Prostate gland (tissue), 2 donors: ENCODE results near the gene PFN2. TPM values are rescaled to one million over a fixed set of nuclear protein-coding genes. Genes with fewer than 3 reads are reported as not detected.
A peak's percentile ranks its signal among the peaks of the same experiment; 100 is the strongest.

Experiments
- DNase-seq: peaks from one replicate; pipeline ENCODE4 v3.0.0-alpha.2; 2019; ENCODE audit warnings: low spot score
- H3K27ac ChIP-seq, 2 donors: fragments of 200-600 bp; sonication (generic); 2 replicates each; pipeline ENCODE4 v1.5.1; 2017 to 2019
- H3K27me3 ChIP-seq: fragments of 200-600 bp; sonication (generic); replicated peaks from 2 replicates; pipeline ENCODE4 v1.5.1; 2019; ENCODE audit not compliant: insufficient read depth
- H3K36me3 ChIP-seq, 2 donors: fragments of 200-600 bp; sonication (generic); 1 replicate in 1 of 2; 2 replicates in 1 of 2; pipeline versions ENCODE4 v1.5.1 to v1.8.1; 2017 to 2019
- H3K4me1 ChIP-seq: fragments of 200-600 bp; sonication (generic); replicated peaks from 2 replicates; pipeline ENCODE4 v1.5.1; 2019
- H3K4me3 ChIP-seq, 2 donors: fragments of 200-600 bp; sonication (generic); 2 replicates each; pipeline ENCODE4 v1.5.1; 2017 to 2019
- H3K9me3 ChIP-seq: fragments of 200-600 bp; sonication (generic); 2 replicates; pipeline ENCODE4 v1.5.1; 2017
- POLR2A ChIP-seq: fragments of 450-650 bp; IDR thresholded peaks from one replicate; pipeline ENCODE4 v1.6.1; 2016; ENCODE audit warnings: antibody characterized with exemption, mild to moderate bottlenecking
- POLR2AphosphoS5 ChIP-seq: sonication (generic); formaldehyde crosslinking; IDR thresholded peaks from one replicate; pipeline ENCODE4 v1.6.1; 2017; ENCODE audit warnings: antibody characterized with exemption
- WGBS: methylation state at CpG from one replicate; pipeline ENCODE4 v1.1.5; 2018; 5-methylcytosine and 5-hydroxymethylcytosine counted together
- intact Hi-C: fragments of 100-400 bp; cut with DNase I; formaldehyde crosslinking; loops from one replicate; pipeline ENCODE4 v1.14.2; 2022
- total RNA-seq, 2 donors: library from RNA; depleted of rRNA; stranded (reverse); fragments of >200 nt; gene quantifications; one replicate each; pipeline ENCODE4 v1.1.0, GENCODE V29; 2016
- TF ChIP-seq, protein P1 (sequence below), 4 experiments: fragments of 200-600 bp in 2 of 4; fragments of 450-650 bp in 2 of 4; sonication (generic) in 2 of 4; IDR thresholded peaks; 1 replicate in 3 of 4; 2 replicates in 1 of 4; pipeline ENCODE4 v1.5.1; 2016 to 2019; ENCODE audit warnings: antibody characterized with exemption in 4 of 4, mild to moderate bottlenecking in 2 of 4, moderate library complexity in 2 of 4

PFN2 gene
- total RNA-seq, 2 donors from 2014 or later = 45.5 to 66.5 TPM

DNA sequence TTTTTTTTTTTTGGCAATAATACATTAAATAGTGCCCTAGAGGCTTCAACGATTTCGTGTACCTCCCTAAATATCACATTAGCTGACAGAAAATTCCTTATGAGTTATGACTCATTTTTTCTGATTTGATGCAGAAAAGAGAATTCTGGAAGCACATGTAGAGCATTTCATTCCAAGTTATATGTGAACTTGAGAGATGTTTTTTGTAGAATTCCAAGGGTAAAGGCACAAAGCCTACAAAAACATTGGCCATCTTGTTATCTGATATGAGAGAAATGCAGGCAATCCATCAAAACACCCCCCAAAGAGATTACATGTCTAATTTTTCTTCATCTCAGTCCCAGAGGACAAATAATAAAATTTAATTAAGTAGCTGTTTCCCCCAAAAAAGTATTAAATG, 6.7 kb upstream of the PFN2 start:
- no peak overlapping the region for H3K27ac ChIP-seq
- no peak overlapping the region for H3K4me3 ChIP-seq
- H3K27me3 ChIP-seq = no peaks in the 10 kb centered on the region
- TF ChIP-seq POLR2A (no peak), POLR2AphosphoS5 (no peak)
- TF ChIP-seq, protein P1, sequence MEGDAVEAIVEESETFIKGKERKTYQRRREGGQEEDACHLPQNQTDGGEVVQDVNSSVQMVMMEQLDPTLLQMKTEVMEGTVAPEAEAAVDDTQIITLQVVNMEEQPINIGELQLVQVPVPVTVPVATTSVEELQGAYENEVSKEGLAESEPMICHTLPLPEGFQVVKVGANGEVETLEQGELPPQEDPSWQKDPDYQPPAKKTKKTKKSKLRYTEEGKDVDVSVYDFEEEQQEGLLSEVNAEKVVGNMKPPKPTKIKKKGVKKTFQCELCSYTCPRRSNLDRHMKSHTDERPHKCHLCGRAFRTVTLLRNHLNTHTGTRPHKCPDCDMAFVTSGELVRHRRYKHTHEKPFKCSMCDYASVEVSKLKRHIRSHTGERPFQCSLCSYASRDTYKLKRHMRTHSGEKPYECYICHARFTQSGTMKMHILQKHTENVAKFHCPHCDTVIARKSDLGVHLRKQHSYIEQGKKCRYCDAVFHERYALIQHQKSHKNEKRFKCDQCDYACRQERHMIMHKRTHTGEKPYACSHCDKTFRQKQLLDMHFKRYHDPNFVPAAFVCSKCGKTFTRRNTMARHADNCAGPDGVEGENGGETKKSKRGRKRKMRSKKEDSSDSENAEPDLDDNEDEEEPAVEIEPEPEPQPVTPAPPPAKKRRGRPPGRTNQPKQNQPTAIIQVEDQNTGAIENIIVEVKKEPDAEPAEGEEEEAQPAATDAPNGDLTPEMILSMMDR (IDR thresholded peaks at IDR 0.05) = no peak
- intact Hi-C loops = no loop called here
- no peak for DNase-seq
- no peaks in the 10 kb centered on the region for H3K4me1 ChIP-seq
- WGBS = 36% methylated on average over 2 of the region's 2 CpGs
- H3K9me3 ChIP-seq = no peaks in the 10 kb centered on the region
- H3K36me3 ChIP-seq = no peaks in the 10 kb centered on the region

DNA sequence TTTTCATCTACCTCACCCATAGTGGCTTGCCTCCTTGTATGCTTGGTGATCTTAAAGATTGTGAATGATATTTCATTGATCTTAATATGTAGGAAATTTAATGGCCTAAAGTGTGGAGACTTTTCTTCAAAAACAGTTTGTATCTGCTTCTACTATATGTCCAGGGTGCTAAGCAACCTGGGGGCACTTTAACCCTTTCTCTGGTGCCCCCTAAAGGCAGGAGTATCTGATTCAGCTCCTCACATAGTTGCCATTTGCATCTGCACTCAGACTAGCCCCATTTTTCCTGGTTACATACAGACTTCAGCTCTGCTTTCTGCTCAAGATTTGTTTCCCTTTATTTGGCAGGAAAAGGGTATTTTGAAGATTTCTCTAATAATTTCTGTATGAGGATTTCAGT, 5.2 kb upstream of the PFN2 start:
- intact Hi-C loops = no loop called here
- no peaks in the 10 kb centered on the region for H3K27me3 ChIP-seq
- H3K9me3 ChIP-seq = no peaks in the 10 kb centered on the region
- TF ChIP-seq POLR2A = no peak
- TF ChIP-seq, protein P1 (IDR thresholded peaks at IDR 0.05) = no peak
- TF ChIP-seq POLR2AphosphoS5 = no peak
- no peak overlapping the region for H3K27ac ChIP-seq
- no peak overlapping the region for H3K4me3 ChIP-seq
- H3K4me1 ChIP-seq = no peaks in the 10 kb centered on the region
- no peaks in the 10 kb centered on the region for H3K36me3 ChIP-seq
- no peak for DNase-seq

DNA sequence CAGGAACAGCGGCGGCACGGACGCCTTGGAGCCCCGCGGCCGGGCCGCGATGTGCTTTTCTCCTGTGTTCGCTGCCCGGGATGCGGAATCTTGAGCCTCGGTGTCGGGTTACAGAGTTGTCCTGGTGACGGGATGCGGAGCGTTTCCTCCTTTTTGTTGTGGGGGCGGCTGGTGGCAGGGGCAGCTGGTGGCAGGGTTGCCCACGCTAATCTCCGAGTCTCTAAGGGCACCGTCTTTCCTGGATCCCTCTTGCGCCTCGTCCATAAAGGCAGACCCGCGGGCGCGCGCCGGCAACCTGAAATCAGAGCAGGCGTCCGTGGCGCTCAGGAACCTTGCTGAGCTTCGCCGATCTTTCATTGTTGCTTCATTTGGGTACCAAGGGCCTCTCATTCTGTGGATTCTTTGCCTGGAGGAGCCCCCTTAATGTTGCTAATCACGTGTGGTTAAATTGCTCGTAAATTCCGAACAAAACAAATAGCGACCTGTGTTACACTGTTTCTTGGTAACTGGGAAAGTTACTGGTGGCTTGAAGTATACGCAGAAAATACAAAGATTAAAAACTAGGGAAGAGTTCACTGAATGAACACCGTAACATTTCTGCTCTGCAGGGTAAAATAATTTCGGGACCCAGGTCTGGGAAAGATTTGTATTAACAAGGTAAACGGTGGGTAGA, 844 bp upstream of the PFN2 start:
- H3K4me3 ChIP-seq = peak overlapping the region; percentile 92 to 94
- TF ChIP-seq POLR2AphosphoS5 = no peak
- TF ChIP-seq POLR2A = no peak
- TF ChIP-seq, protein P1 (IDR thresholded peaks at IDR 0.05) = no peak
- no peaks in the 10 kb centered on the region for H3K36me3 ChIP-seq
- no peaks in the 10 kb centered on the region for H3K27me3 ChIP-seq
- under 1% methylated on average over 40 of the region's 42 CpGs for WGBS
- H3K27ac ChIP-seq = peak overlapping the region; percentile 91 to 94
- DNase-seq = peak; percentile 52
- no peaks in the 10 kb centered on the region for H3K9me3 ChIP-seq
- intact Hi-C loops = loop anchor here (5.0 kb wide), 1 partner anchor 154 kb away; no protein-coding TSS in a partner anchor
- peaks cover 4% of the 10 kb centered on the region for H3K4me1 ChIP-seq

DNA sequence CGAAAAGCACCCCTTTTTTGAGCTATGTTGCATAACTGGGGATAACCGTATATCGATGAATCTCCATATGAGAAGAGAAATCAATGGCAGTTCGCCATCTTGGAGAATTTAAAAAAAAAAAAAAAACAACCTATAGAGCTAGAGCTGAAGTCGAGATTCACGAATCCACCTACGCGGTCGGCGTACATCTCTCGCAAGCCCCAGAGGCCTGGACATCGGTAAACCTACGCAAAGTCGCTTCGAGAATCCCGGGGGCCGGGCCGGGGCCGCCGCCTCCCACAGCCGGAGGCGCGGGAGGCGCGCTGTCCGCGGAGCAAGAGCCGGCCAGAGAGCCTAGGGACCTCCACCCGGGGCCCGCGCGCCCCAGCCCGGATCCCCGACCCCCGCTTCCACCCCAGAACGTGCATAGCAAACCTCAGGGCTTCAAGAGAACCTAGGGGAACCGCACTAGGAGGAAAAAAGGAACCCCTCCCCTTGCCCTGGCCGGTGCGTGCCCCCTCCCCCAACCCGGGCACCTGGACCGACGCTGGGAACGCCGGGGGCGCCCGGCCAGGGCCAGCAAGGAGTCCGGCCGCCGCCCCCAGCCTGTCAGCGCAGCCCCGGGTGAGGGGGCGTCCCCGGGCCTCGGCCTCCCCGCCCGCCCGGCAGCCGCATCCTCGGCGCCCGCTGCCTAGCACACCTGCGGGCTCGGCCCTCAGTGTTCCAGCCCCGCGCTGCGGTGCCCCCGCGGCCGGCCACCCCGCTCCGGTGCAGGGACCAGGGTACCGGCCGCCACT, 567 bp downstream of the PFN2 start:
- H3K9me3 ChIP-seq = no peaks in the 10 kb centered on the region
- H3K27ac ChIP-seq = peak overlapping the region; percentile 91 to 94
- H3K4me1 ChIP-seq = peaks cover 4% of the 10 kb centered on the region
- peak overlapping the region; percentile 92 to 94 for H3K4me3 ChIP-seq
- under 1% methylated on average over 63 of the region's 73 CpGs for WGBS
- TF ChIP-seq, protein P1 (IDR thresholded peaks at IDR 0.05) = no peak
- peak; percentile 14 for TF ChIP-seq POLR2AphosphoS5
- intact Hi-C loops = loop anchor here (2.0 to 10.0 kb wide), 5 partner anchors 75 to 525 kb away; partner anchors contain the start of gene TSC22D2
- H3K36me3 ChIP-seq = no peaks in the 10 kb centered on the region
- no peaks in the 10 kb centered on the region for H3K27me3 ChIP-seq
- DNase-seq = peak; percentile 85
